ENCODE results near the gene CNOT4.

Gene CNOT4, protein sequence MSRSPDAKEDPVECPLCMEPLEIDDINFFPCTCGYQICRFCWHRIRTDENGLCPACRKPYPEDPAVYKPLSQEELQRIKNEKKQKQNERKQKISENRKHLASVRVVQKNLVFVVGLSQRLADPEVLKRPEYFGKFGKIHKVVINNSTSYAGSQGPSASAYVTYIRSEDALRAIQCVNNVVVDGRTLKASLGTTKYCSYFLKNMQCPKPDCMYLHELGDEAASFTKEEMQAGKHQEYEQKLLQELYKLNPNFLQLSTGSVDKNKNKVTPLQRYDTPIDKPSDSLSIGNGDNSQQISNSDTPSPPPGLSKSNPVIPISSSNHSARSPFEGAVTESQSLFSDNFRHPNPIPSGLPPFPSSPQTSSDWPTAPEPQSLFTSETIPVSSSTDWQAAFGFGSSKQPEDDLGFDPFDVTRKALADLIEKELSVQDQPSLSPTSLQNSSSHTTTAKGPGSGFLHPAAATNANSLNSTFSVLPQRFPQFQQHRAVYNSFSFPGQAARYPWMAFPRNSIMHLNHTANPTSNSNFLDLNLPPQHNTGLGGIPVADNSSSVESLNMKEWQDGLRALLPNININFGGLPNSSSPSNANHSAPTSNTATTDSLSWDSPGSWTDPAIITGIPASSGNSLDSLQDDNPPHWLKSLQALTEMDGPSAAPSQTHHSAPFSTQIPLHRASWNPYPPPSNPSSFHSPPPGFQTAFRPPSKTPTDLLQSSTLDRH

DNA sequence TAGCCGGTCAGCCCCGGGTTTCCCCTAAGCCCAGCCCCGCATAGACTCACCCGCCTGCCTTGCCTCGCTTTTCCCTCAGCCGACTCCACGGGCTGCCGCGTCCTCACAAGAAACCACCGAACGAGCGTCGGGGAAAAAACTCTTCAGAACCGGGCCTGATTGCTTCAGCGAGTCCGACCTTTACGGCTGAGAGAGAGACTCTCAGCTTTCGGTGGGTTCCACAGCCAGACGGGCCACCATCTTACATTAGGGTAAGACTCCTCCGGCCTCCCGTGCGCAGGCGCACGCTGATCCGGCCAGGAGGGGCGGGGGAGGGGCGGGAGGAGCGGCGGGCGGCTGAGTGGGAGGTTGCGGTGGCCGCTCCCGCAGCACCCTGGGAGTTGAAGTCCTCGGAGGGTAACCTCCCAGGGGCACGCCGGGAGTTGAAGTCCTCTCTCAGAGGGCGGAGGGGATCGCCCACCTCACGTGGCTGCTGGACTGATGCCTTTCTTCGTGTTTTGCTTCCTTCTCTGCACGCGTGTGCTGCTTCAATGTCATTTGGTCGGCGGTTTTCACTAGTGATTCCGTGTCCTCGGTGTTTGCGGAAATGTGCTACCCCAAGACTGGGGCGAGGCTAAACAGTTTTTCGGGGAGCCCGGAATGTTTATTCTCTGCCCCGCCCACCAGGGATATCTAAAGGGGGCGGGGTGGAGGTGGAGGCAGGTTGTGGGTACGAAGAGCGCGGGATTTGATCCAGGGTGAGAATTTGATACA lies at the start of gene CNOT4:
Gene CNOT4, minus strand, starts transcription at position 264 of the 753 bp plus-strand sequence. CDS start 71,771 bp downstream, outside the sequence.
- peak; percentile 95 to 98 for DNase-seq

DNA sequence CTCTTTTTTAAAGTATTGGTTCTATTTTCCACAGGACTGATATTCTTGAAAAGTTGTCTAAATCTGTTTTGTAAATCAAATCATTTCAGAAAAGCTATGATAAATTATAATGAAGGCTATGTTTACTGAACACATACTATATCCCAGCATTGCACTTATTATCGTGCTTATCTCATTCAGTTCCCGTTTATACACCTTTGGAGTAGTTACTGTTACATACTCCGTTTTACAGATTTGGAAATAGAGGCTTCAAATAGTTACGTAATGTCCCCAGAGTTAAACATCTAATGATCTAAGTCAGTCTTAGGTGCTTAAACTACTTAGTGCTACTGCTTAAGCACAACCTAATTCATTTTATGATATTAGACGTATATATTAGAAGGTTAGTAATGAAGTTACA lies 49.0 kb upstream of the CNOT4 start:
- no peak for DNase-seq

DNA sequence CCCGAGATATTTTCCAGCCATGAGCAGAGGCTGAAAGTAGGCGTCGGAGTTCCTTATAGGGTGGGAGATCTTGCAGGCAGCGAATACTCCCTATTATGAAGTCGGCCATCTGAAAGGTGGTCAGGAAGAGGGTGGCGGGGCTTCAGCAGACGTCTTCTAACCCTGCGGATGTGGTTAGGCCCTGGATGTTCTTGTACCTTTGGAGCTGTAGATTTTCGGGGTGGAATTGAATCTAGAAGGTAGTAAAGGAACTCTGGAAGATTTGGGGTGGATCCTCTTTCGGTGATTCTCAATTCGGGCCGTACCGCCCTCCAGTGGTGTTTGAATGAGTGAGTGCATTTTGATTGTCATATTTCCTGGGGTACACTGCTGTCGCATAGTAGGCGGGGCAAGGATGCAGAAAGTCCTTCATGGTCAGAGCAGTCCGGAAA lies 48.5 kb upstream of the CNOT4 start:
- peak; percentile 46 to 59 for DNase-seq

DNA sequence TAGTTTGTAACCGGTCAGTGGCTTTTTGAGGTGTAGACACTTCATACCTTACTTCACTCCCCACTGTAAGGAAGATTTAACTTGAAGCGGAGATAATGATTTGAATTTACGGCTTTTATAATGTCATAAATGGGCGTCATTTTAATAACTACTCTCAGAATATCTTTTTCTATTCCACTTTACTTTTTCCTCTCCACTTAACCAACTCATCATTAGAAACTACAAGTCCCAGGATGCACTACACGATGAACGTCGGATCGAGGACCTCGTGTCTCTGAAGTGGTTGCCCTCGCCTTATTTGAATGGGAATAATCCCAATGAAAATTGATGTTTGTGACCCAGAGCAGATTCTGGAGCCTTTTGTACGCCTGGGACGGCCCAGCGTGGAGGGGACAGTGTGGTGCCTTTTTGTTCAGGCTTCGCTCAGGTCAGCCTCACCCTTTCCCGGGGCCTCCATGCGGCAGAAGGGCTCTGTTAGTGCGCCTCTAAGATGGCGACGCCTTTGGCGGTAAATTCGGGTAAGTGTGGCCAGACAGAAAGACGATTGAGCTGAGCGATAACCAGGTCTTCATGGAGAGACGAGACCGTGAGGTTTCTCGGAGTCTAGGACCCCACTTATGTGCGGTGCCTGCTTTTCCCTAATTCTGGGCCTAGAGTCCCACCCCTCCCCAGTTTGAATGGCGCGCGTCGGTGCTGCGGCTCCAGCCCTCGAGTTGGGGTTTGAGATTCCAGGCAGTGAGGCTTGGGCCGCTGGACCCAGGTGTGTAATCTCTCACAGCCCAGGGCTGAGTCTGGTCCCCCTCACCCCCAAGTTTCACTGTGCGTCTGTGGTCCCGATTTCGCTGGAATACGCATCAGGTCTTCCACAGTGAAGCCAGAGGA lies 47.8 kb upstream of the CNOT4 start, which contains the start of gene NUP205:
Gene NUP205, plus strand, starts transcription at position 463 of the 882 bp plus-strand sequence. Its CDS starts 28 bp downstream, at position 491.
- DNase-seq = peak; percentile 61 to 74

DNA sequence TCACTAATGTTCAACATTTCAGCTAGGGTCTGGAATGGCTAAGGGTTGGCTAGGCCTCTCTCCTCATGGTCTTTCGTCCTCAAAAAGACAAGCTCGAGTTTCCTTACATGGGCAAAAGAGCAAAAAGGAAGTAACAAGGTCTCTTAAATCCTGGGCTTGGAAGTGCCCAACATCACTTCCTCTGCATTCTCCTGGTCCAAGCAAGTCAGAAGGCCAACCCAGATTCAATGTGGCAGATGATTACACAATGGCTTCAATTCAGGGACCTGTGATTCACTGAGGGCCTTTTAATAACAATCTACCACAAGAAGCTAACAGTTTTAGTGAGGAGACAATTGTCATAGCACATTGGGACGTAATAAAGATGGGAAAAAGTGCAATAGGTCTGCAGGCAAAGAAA lies 43.4 kb upstream of the CNOT4 start:
- no peak for DNase-seq

DNA sequence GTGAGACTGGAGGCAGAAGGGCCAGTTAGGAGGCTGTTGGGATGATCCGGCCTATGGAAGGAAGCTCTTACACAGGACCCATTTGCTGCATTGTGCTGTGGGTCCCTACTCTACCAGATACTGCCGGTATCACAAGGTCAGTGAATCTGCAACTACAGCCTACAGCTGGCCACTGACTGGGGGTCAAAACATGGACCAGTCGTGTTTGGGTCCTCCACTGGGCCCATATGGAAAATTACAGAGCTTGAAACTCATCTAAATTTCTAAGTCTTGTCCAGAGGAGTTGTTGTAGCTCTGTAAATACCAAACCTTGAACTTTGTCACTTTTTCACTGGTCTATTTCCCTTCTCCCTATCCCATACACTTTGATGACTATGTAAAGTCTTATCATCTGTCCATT lies 42.2 kb upstream of the CNOT4 start:
- DNase-seq = no peak

DNA sequence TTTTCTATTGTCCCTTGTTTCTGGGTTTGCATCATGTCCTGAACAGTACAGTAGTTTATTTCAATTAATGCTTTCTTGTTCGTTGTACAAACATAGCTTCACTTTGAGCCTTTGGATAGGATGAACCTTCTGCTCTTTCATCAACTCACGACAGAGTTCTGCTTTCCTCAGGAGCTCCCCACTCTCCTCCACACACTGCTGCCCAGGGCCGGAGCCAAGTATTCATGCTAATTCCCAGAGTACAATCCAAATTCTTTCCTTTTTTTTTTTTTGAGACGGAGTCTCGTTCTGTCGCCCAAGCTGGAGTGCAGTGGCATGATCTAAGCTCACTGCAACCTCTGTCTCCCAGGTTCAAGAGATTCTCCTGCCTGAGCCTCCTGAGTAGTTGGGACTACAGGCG lies 40.3 kb upstream of the CNOT4 start:
- no peak for DNase-seq

DNA sequence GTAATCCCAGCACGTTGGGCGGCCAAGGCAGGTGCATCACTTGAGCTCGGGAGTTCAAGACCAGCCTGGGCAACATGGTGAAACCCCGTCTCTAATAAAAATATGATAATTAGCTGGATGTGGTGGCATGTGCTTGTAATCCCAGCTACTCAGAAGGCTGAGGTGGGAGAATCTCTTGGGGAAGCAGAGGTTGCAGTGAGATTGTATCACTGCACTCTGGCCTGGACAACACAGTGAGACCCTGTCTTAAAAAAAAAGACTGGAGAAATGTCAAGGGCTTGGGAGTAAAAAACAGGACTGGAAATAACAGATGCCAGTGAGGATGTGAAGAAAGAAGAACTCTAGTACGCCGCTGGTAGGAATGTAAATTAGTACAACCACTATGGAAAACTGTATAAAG lies 31.1 kb upstream of the CNOT4 start:
- DNase-seq = no peak

DNA sequence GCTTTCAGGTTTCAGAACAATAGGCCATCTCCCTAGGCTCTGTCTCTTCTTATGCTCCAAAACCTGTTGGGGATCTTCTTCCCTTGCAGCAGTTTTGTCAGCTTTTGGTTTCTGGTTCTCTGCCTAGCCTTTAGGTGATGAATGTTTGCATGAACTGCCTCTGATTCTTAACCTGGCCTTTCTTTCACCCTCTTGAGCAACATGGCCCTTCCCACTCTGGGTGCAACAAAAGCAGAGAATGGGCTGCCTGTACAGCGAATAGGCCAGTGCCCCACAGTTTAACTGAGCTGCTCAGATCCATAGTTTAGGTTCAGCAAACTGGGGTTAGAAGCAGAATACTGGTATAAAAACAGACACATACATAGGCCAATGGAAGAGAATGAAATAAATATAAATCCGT lies 29.7 kb upstream of the CNOT4 start:
- DNase-seq = no peak

DNA sequence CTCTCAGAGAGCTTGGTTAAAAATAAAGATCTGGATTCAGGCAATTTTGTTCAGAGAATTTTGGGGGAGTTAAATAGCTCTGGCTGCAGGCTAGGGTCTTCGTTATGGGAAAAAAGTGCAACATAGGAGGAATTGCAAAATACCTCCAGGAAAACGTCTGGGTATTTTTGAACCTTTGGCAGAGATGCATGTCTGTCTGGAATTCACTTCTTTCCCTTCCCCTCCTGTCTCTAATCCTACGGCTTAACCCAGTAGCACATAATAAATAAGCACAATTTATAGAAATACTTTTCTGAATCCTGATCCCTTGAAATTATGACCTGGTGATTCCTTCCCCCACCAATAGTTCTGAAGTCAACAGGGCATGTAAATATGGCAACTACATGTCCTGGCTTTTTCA lies 28.5 kb upstream of the CNOT4 start:
- DNase-seq = no peak

DNA sequence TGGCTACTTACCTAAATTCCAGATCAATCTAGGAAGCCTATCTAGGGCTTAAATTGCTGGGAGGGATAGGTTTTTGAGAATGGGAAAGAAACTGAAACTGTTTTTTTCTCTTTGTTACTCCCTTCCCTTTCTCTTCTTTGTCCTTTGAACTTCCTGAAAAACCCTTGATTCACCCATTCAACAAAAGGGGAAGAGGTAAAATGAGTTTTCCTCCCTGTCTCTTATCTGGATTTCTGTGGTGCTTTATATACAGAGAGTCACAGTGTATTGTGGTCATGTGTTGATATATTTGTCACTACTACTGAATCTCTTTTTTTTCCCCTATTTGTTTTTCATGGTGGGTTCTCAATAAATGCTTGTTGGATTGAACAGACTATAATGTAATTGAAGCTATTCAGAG lies 28.0 kb upstream of the CNOT4 start:
- no peak for DNase-seq

DNA sequence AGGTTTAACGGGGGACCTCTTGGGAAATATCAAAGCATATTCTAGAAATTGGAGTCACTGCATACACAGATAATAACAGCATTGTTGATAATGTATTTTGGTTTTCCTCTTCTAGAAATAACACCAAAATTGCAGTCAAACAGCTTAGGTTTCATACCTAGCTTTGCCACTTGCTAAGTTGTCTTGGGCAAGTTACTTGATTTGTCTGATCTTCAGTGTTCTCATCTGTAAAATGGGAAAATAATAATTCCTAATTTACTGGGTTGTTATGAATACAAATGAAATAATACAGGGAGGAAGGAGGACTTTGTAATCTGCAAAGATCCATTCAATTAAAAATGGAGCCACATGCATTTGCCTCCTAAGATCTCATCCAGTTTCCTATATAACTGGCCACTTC lies 27.6 kb upstream of the CNOT4 start:
- DNase-seq = no peak

DNA sequence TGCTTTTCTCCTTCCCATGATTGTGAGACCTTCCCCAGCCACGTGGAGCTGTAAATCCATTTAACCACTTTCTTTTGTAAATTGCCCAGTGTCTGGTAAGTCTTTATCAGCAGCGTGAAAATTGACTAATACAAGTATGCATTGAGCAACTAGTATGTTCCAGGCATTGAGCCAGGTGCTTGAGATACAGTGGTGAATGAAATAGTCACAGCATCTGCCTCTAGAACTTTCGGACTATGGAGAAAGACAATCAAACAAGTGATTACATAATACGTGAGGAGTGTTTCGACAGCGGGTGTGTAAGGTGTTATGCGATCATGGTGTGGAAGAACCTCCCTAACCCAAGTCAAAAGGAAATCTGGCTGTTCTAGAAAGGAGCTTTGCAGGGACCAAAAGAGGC lies 26.2 kb upstream of the CNOT4 start:
- DNase-seq = no peak

DNA sequence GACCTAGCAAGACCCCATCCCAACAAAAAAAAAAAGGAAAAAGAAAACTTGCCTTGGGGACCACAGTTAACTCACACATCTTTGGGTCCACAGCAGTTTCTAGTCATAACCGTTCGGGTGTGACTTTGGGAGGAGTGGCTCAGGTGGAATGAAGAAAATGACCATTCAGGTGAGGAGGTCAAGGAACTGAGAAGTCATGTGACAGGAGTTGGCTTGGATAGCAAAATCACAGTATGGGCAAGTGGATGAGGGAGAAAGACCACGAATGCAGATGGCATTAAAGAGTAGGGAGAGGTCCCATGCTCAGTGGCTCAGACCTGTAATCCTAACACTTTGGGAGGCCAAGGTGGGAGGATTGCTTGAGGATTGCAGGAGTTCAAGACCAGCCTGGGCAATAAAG lies 17.1 kb upstream of the CNOT4 start:
- no peak for DNase-seq

DNA sequence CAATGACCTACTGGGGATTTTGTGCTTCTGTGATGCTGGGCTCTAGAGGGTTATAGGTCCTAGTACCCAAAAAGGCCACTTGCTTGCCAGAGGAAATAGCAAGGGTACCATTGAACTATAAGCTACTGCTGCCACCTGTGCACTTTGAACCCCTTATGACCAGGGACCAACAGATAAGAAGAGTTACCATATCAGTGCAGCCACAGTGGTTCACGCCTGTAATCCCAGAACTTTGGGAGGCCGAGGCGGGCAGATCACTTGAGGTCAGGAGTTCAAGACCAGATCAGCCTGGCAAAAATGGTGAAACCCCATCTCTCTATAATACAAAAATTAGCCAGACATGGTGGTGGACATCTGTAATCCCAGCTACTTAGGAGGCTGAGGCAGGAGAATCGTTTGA lies 15.5 kb upstream of the CNOT4 start:
- DNase-seq = no peak

DNA sequence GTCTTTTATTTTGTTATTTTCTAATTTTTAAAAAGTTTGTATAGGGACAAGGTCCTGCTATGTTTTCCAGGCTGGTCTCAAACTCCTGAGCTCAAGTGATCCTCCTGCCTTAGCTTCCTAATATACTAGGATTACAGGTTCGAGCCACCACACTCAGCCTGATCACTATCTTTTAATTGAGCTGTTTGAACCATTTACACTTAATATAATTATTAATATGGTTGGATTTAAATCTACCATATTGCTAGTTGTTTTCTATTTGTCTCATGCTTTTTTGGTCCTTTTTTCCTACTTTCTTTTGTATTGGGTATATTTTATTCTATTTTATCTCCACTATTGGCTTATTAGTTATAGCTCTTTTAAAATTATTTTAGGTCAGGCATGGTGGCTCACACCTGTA lies 13.2 kb upstream of the CNOT4 start:
- DNase-seq = no peak

DNA sequence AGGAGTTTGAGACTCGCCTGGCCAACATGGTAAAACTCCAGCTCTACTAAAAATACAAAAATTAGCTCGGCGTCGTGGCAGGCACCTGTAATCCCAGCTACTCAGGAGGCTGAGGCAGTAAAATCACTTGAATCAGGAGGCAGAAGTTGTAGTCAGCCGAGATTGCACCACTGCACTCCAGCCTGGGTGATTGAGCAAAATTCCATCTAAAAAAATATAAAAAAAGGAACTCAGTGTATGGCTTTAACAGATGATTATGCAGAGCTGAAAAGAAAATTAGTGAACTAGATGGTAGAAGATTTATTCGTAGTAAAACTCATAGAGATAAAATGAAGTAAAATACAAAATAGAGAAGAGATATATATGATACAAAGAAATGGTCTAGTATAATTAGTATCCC lies 12.6 kb upstream of the CNOT4 start:
- no peak for DNase-seq

DNA sequence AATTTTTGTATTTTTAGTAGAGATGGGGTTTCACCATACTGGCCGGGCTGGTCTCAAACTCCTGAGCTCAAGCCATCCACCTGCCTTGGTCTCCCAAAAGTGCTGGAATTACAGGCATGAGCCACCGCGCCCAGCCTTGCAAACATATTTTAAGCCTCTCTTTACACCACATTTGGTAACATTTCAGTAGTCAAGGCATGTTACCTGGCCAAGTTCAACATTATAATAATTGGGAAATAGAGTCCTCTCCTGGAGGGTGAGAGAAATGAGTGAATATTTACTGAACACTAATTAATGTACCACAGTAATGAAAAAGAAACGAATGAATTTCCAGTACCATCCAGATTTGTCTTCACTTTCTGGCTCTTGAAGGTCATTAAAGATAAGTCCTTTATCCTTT lies 10.0 kb upstream of the CNOT4 start:
- no peak for DNase-seq

DNA sequence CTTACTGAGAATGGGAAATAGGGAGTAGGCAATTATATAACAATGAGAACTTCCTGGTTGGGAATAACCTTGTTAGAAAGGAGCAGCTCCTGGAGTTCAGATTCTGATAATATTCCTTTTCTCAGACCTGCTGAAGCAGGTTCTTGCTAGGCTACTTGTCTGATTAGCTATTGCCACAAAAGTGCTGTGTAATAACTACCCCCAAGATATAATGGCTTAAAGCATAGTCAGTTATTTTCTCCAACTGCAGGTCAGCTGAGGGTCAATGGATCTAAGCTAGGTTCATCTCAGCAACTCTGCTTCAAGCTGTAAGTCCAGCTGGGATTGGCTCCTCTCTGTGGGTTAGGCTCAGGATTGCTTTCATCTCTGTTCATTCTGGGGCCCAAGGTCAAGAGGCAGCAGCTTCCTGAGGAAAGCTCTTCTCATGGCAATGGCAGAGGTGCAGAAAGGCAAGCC lies 9.4 kb upstream of the CNOT4 start:
- DNase-seq = no peak

DNA sequence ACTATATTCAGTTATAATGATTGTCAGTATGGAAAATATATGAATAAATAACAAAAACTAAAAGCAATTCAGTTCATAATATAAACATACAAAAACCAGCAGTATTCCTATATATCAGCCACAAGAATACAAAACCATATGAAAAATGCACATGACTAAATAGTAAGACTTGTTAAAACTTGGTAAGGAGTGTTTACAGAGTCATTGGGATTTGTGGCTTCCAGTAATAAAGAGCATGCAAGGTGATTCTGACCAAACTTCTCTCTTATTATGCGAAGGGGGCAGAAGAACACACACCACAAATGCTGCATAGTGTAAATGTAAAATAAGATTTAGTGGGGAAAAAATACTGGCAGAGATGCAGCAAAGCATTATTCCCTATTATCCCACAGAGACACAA lies 8.8 kb upstream of the CNOT4 start:
- DNase-seq = no peak

DNA sequence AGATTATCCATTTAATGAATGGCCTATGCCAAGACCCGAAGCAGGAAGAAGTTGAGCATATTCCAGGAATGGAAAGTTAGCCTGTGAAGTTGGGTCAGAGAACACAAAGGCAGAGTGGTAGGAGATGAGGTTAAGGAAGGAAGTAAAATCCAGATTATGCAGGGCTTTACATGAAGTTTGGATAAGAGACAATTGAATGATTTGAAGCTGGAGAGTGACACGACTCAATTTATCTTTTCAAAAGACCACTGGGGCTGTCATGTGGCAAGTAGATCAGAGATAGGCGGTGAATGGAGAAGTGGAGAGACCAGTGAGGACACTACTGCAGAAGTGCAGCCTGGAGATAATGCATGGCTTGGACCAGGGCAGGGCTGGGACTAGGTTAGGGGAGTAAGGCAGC lies 7.2 kb upstream of the CNOT4 start:
- DNase-seq = no peak

DNA sequence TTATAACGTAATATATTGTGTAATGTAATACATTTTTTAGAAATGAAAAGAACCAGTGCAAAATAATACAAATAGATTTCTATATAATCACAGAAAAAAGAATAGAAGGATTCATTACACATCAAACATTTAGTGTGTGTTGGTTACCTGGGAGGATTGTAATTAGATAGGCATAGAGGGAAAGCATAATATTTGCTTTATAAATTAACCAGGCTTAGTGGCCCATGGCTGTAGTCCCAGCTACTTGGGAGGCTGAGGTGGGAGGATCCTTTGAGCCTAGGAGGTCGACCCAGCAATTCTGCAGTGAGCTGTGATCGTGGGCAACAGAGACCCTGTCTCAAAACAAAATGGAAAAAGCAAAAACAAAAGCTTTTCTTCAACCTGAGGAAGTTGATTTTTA lies 5.0 kb upstream of the CNOT4 start:
- no peak for DNase-seq

All from stimulated activated CD4-positive, alpha-beta T cell treated with anti-CD3 and anti-CD28 coated beads, Interleukin-4, amount 100 ng/mL, for 4 hours (primary cell).